HepG2 (cell line): ENCODE data around the gene EIF2S2. TPM values are rescaled to one million over a fixed set of nuclear protein-coding genes. Genes with fewer than 3 reads are reported as not detected.

ENCODE experiments used
- ARID5B ChIP-seq: IDR thresholded peaks from 2 replicates; pipeline ENCODE4 v1.4.0; 2020; ENCODE audit warnings: mild to moderate bottlenecking, missing genetic modification reagents
- ATF3 ChIP-seq: sonication (generic); formaldehyde crosslinking; IDR thresholded peaks from 2 replicates; pipeline ENCODE4 v1.4.0; 2020; ENCODE audit warnings: missing genetic modification reagents
- ATF4 ChIP-seq, 2 experiments: fragments of 450-650 bp in 1 of 2; sonication (generic) in 1 of 2; formaldehyde crosslinking; IDR thresholded peaks; 2 replicates each; pipeline versions ENCODE4 v1.5.0 to v1.8.0; 2020 to 2022; ENCODE audit warnings: mild to moderate bottlenecking in 1 of 2, missing genetic modification reagents in 1 of 2
- EZH2 ChIP-seq: conservative IDR thresholded peaks from 2 replicates; pipeline ENCODE4 v1.6.1; 2012; ENCODE audit warnings: mild to moderate bottlenecking, low read depth, low read length, moderate library complexity
- FOXO1 ChIP-seq: sonication (generic); formaldehyde crosslinking; IDR thresholded peaks from 2 replicates; pipeline ENCODE4 v1.4.0; 2020; ENCODE audit warnings: missing genetic modification reagents
- GTF3A ChIP-seq: sonication (generic); formaldehyde crosslinking; conservative IDR thresholded peaks from 2 replicates; pipeline ENCODE4 v1.4.0; 2020; ENCODE audit warnings: mild to moderate bottlenecking, missing genetic modification reagents
- HNF1B ChIP-seq: sonication (generic); formaldehyde crosslinking; IDR thresholded peaks from 2 replicates; pipeline ENCODE4 v1.5.1; 2020; ENCODE audit warnings: mild to moderate bottlenecking, moderate library complexity, missing genetic modification reagents
- MAFF ChIP-seq: IDR thresholded peaks from 2 replicates; pipeline ENCODE4 v1.6.1; 2011; ENCODE audit warnings: low read depth, low read length, improper control_type of control experiment
- NFRKB ChIP-seq: fragments of 450-650 bp; IDR thresholded peaks from 2 replicates; pipeline ENCODE4 v1.6.1; 2017
- PATZ1 ChIP-seq: sonication (generic); formaldehyde crosslinking; IDR thresholded peaks from 2 replicates; pipeline ENCODE4 v1.4.0; 2020; ENCODE audit warnings: missing genetic modification reagents
- ZFP36L2 ChIP-seq: sonication (generic); formaldehyde crosslinking; IDR thresholded peaks from 2 replicates; pipeline ENCODE4 v1.4.0; 2020; ENCODE audit warnings: missing genetic modification reagents
- ZNF546 ChIP-seq: sonication (generic); formaldehyde crosslinking; conservative IDR thresholded peaks from 2 replicates; pipeline ENCODE4 v1.8.1; 2023; ENCODE audit warnings: mild to moderate bottlenecking, missing genetic modification reagents
- ZNF558 ChIP-seq: sonication (generic); formaldehyde crosslinking; IDR thresholded peaks from 2 replicates; pipeline ENCODE4 v1.9.0; 2022; ENCODE audit warnings: mild to moderate bottlenecking, missing genetic modification reagents, borderline replicate concordance
- ZNF564 ChIP-seq: sonication (generic); formaldehyde crosslinking; IDR thresholded peaks from 2 replicates; pipeline ENCODE4 v1.8.1; 2023; ENCODE audit warnings: mild to moderate bottlenecking, missing genetic modification reagents
- ZSCAN9 ChIP-seq: IDR thresholded peaks from 2 replicates; pipeline ENCODE4 v1.6.1; 2016; ENCODE audit warnings: borderline replicate concordance
- polyA plus RNA-seq, 8 experiments: library from polyadenylated mRNA; depleted of rRNA in 3 of 8; stranded (reverse) in 7 of 8; unstranded in 1 of 8; fragments of >200 nt; fragmentation: Illumina TruSeq in 4 of 8; extraction: Trizol in 4 of 8; gene quantifications; 2 replicates each; pipeline versions ENCODE4 v1.2.1 to v1.2.3, GENCODE V29; 2011 to 2016; ENCODE audit warnings: low read depth in 4 of 8, missing spikeins in 1 of 8, mixed read lengths in 1 of 8; ENCODE audit not compliant: insufficient read depth in 1 of 8
- total RNA-seq, 5 experiments: library from RNA; depleted of rRNA; stranded (reverse); fragments of >200 nt; fragmentation: Illumina TruSeq; extraction: Trizol; gene quantifications; 2 replicates each; pipeline ENCODE4 v1.2.3, GENCODE V29; 2016; ENCODE audit warnings: low read depth in 1 of 5

Gene EIF2S2
- total and polyA plus RNA-seq, 2 of the 13 experiments (the other 11 are each of a cell fraction or from before 2014, with no cell fraction given), result 126 to 213 TPM

GRCh38 chr20:34129518-34130162, 17.6 kb upstream of the EIF2S2 start (continued):
- TF ChIP-seq ATF3, result no peak
- no peak for TF ChIP-seq ATF4 (CRISPR knock-in tag; IDR thresholded peaks at IDR 0.05)
- TF ChIP-seq HNF1B (CRISPR knock-in tag), result peak; percentile 61; the same call in 1 of the 2 replicates
- 0 out of 2 replicates have a peak, but pooled peaks have one; percentile 41 for TF ChIP-seq FOXO1
- TF ChIP-seq ZSCAN9 (CRISPR knock-in tag), result peak; percentile 45; the same call in 1 of the 2 replicates
- peak; percentile 32 for TF ChIP-seq ARID5B (CRISPR knock-in tag)
- TF ChIP-seq ZFP36L2 (CRISPR knock-in tag), result no peak
- TF ChIP-seq EZH2, result no peak
- TF ChIP-seq MAFF, result no peak
- TF ChIP-seq GTF3A (CRISPR knock-in tag), result no peak
- no peak for TF ChIP-seq PATZ1 (CRISPR knock-in tag)
- TF ChIP-seq ZNF546 (CRISPR knock-in tag), result no peak
- TF ChIP-seq ZNF558, result no peak
- no peak for TF ChIP-seq NFRKB
- no peak for TF ChIP-seq ZNF564
